Measurements from ENCODE around the gene ACCSL. TPM values are rescaled to one million over a fixed set of nuclear protein-coding genes. Genes with fewer than 3 reads are reported as not detected.
A peak's percentile ranks its signal among the peaks of the same experiment; 100 is the strongest.

ACCSL gene
- total and polyA plus RNA-seq, 8 donors, result not detected

DNA sequence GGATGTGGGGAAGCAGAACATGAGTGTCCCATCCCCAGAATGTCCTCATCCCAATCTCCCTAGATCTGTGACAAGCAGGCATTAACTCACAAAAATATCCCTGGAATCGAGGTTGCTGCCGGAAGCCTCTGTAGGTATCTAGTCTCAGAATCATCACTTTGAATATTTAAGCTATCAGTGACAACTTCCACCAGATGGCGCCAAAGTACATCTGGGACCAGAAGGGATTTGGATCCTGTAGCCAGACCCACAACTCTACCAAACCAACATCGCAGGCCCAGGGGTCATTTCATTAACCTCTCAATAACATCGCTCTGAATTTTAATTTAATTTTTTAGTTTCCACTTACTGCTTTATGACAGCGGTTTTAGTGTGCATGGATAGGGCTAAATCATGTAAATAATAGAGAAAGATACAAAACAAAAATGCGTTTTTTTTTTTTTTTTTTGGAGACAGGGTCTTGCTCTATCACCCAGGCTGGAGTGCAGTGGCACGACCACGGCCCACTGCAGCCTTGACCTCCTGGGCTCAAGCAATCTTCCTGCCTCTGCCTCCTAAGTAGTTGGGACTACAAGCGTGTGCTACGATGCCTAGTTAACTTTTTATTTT, 46.6 kb downstream of the ACCSL start:
- peak; percentile 86 to 93 for DNase-seq
- 24 to 30% (median 26%) methylated on average over 11 of the region's 11 CpGs for WGBS, 5 donors
- Histone ChIP-seq H3K4me1 (peaks cover 10 to 30% (median 20%) of the 10 kb centered on the region in 4 donors), H3K27me3 (no peaks in the 10 kb centered on the region), H3K27ac (no peak overlapping the region), H3K9me3 (no peaks in the 10 kb centered on the region), H3K4me3 (no peak overlapping the region), H3K36me3 (peaks cover 0 to 4% (median 0%) of the 10 kb centered on the region in 4 donors)
- TF ChIP-seq, protein P1, sequence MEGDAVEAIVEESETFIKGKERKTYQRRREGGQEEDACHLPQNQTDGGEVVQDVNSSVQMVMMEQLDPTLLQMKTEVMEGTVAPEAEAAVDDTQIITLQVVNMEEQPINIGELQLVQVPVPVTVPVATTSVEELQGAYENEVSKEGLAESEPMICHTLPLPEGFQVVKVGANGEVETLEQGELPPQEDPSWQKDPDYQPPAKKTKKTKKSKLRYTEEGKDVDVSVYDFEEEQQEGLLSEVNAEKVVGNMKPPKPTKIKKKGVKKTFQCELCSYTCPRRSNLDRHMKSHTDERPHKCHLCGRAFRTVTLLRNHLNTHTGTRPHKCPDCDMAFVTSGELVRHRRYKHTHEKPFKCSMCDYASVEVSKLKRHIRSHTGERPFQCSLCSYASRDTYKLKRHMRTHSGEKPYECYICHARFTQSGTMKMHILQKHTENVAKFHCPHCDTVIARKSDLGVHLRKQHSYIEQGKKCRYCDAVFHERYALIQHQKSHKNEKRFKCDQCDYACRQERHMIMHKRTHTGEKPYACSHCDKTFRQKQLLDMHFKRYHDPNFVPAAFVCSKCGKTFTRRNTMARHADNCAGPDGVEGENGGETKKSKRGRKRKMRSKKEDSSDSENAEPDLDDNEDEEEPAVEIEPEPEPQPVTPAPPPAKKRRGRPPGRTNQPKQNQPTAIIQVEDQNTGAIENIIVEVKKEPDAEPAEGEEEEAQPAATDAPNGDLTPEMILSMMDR (IDR thresholded peaks at IDR 0.05), result peak in 5 of 7 experiments; percentile 6 to 84 (median 68)
- no peak for TF ChIP-seq POLR2A (IDR thresholded peaks at IDR 0.05)
- intact Hi-C loops (cut with DNase I; ENCODE audit: low total_unique reads), result no loop called here

DNA sequence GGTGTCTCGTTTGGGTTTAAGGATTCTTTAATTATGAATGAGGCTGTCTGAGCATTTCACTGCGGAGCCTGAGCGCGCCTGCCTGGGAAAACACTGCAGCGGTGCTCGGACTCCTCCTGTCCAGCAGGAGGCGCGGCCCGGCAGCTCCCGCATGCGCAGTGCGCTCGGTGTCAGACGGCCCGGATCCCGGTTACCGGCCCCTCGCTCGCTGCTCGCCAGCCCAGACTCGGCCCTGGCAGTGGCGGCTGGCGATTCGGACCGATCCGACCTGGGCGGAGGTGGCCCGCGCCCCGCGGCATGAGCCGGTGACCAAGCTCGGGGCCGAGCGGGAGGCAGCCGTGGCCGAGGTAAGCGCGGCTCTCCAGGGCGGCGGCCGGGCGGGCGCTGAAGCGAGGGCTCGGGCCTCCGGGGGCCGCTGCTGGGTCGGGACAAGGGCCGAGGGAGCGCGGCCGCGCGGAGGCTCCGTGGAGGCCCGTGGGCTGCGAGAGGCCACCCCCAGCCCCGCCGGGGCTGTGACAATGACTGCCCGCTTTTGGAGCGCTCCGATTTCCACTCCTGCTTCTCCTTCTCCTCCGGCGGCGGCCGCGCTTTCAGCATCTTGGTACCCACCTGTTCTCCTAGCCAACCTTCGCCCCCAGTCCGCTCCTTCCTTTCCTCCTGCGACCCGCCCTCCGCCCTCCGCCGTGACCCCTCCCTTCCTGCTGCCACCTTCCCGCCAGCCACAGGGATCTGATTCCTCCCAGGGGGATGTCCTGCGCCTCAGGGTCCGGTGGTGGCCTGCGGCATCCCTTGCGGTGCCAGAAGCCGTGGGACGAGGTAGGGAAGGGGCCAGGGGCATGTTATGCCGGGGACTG, 48.0 kb downstream of the ACCSL start, which contains the start of gene EXT2:
Gene EXT2 (plus strand): TSS at position 173 of the 854 bp plus-strand sequence. CDS start 12,035 bp downstream, outside the sequence.
- intact Hi-C loops (cut with DNase I; ENCODE audit: low total_unique reads), result no loop called here

DNA sequence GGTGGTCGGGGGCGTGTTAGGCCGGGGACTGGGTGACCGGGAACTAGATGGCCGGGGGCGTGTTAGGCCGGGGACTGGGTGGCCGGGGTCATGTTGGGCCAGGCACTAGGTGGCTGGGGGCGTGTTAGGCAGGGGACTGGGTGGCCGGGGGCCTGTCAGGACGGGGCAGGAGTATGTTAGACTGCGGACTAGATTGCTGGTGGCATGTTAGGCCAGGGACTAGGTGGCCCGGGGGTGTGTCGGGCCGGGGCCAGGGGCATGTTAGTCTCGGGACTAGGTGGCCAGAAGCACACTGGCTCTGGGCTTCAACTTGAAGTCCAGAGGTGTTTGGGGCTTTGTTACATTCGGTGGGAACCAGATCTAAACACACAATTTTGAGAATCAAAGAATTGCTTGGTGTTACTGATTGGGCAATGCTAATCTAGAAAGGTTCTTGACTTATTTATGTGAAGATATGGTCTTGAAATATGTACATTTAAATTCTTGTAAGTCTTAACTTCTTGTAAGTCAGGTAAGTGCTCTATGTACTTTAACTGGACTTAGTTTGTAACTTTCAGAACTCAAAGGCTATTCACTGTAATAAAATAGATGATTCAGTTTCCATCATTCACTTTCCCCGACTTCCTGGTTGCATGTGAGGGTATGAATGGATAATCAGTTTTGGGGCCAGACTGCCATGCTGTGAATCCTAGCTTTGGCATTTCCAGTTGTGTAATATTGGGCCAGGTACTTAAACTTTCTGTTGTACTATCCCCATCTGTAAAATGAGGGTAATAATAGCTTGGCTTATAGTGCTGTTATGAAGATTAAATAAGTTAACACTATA, 48.8 kb downstream of the ACCSL start:
- Histone ChIP-seq H3K27ac (peak overlapping the region in 3 of 5 donors; percentile 80 to 87 (median 86)), H3K27me3 (no peaks in the 10 kb centered on the region), H3K4me1 (peaks cover 10 to 39% (median 22%) of the 10 kb centered on the region in 4 donors), H3K9me3 (no peaks in the 10 kb centered on the region), H3K4me3 (peak overlapping the region; percentile 72 to 86 (median 78)), H3K36me3 (peaks cover 0 to 12% (median 2%) of the 10 kb centered on the region in 4 donors)
- intact Hi-C loops (cut with DNase I; ENCODE audit: low total_unique reads), result no loop called here
- TF ChIP-seq POLR2A (IDR thresholded peaks at IDR 0.05), result no peak
- TF ChIP-seq, protein P1 (IDR thresholded peaks at IDR 0.05), result no peak
- no peak for TF ChIP-seq EP300 (IDR thresholded peaks at IDR 0.05)
- TF ChIP-seq POLR2AphosphoS5 (IDR thresholded peaks at IDR 0.05), result no peak
- DNase-seq, result no peak
- WGBS, 5 donors, result 9 to 16% (median 11%) methylated on average over 18 of the region's 18 CpGs

More for the DNA sequence above, 48.0 kb downstream of the ACCSL start, which contains the start of gene EXT2:
- no peaks in the 10 kb centered on the region for H3K9me3 ChIP-seq
- TF ChIP-seq, protein P1 (IDR thresholded peaks at IDR 0.05), result peak in 5 of 7 experiments; percentile 67 to 89 (median 86)
- TF ChIP-seq EP300 (IDR thresholded peaks at IDR 0.05), result no peak
- TF ChIP-seq POLR2A (IDR thresholded peaks at IDR 0.05), result no peak
- TF ChIP-seq POLR2AphosphoS5 (IDR thresholded peaks at IDR 0.05), result peak; percentile 30 to 83 (median 81)
- H3K4me1 ChIP-seq, result peaks cover 10 to 31% (median 20%) of the 10 kb centered on the region in 4 donors
- peak; percentile 93 to 96 for DNase-seq
- WGBS, 5 donors, result 0 to 1% (median 0%) methylated on average over 29 to 83 of the region's 83 CpGs
- no peaks in the 10 kb centered on the region for H3K27me3 ChIP-seq
- peak within 1 kb of the TSS; percentile 72 to 86 (median 78) for H3K4me3 ChIP-seq
- H3K36me3 ChIP-seq, result peaks cover 0 to 12% (median 2%) of the 10 kb centered on the region in 4 donors
- peak within 1 kb of the TSS; percentile 80 to 94 (median 86) for H3K27ac ChIP-seq

DNA sequence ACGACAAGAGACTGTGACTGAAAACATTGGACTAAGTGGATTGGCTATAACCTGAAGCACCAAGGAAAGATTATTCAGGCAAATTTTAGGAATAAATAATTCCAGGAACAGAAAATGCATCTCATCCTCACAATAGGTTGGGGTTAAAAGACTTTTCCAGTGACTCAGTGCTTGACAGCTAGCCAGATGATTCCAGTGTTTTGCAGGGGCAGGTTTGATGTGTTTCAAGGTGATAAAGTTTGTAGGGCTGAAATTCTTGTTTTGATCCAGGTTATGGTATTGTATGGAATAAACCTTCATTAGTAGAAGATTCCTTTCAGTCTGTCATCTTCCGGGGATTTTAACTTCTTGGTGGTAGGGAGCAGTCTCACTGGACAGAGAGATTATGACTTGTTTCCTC, 50.0 kb downstream of the ACCSL start:
- Histone ChIP-seq H3K27me3 (no peaks in the 10 kb centered on the region), H3K9me3 (no peaks in the 10 kb centered on the region), H3K4me3 (no peak overlapping the region), H3K36me3 (peaks cover 0 to 12% (median 2%) of the 10 kb centered on the region in 4 donors), H3K4me1 (peaks cover 10 to 39% (median 22%) of the 10 kb centered on the region in 4 donors), H3K27ac (no peak overlapping the region)
- intact Hi-C loops (cut with DNase I; ENCODE audit: low total_unique reads), result no loop called here
- 87 to 93% (median 91%) methylated on average over 2 of the region's 2 CpGs for WGBS, 5 donors
- TF ChIP-seq POLR2AphosphoS5 (IDR thresholded peaks at IDR 0.05) (no peak), POLR2A (IDR thresholded peaks at IDR 0.05) (no peak), EP300 (IDR thresholded peaks at IDR 0.05) (no peak)
- TF ChIP-seq, protein P1 (IDR thresholded peaks at IDR 0.05), result no peak
- no peak for DNase-seq
